Lower leg skin (tissue), 4 donors: Measurements from ENCODE around the gene TRAF3. TPM values are rescaled to one million over a fixed set of nuclear protein-coding genes. Genes with fewer than 3 reads are reported as not detected.

ENCODE experiments used
- DNase-seq, 2 donors: peaks; one replicate each; pipeline ENCODE4 v3.0.0-alpha.2; 2019; ENCODE audit warnings: low spot score in 2 of 2
- H3K4me3 ChIP-seq: fragments of 200-600 bp; sonication (generic); 2 replicates; pipeline ENCODE4 v1.5.1; 2017; ENCODE audit warnings: mild to moderate bottlenecking, low read depth; ENCODE audit not compliant: poor library complexity, severe bottlenecking
- CTCF ChIP-seq, 3 donors: fragments of 450-650 bp; IDR thresholded peaks; one replicate each; pipeline ENCODE4 v1.5.1; 2016; ENCODE audit warnings: antibody characterized with exemption in 3 of 3, mild to moderate bottlenecking in 3 of 3, moderate library complexity in 2 of 3
- POLR2A ChIP-seq, 2 donors: fragments of 450-650 bp; IDR thresholded peaks; one replicate each; pipeline ENCODE4 v1.6.1; 2016 to 2017; ENCODE audit warnings: antibody characterized with exemption in 2 of 2, mild to moderate bottlenecking in 1 of 2, moderate library complexity in 1 of 2
- WGBS, 2 donors: methylation state at CpG; one replicate each; pipeline ENCODE4 v1.1.5; 2018; 5-methylcytosine and 5-hydroxymethylcytosine counted together
- intact Hi-C: fragments of 100-400 bp; cut with DNase I; formaldehyde crosslinking; loops from one replicate; pipeline ENCODE4 v1.15.0; 2023; ENCODE audit warnings: low total_unique reads
- total RNA-seq, 4 donors: library from RNA; depleted of rRNA; stranded (reverse); fragments of >200 nt; gene quantifications; one replicate each; pipeline ENCODE4 v1.1.0, GENCODE V29; 2016

Gene TRAF3
- total RNA-seq, 4 donors from 2014 or later, result 3.0 to 14.4 (median 12.1) TPM

GRCh38 chr14:102866982-102867761 is 89.9 kb downstream of the TRAF3 start:
- intact Hi-C loops, result no loop called here
- WGBS, 2 donors, result 86 to 89% methylated on average over 9 of the region's 9 CpGs
- no peak overlapping the region for H3K4me3 ChIP-seq
- peak in 1 of 2 donors; percentile 45 for DNase-seq
- no peak for TF ChIP-seq POLR2A (IDR thresholded peaks at IDR 0.05)
- TF ChIP-seq CTCF (IDR thresholded peaks at IDR 0.05), result no peak

GRCh38 chr14:102867826-102868580 is 90.8 kb downstream of the TRAF3 start:
- intact Hi-C loops, result no loop called here
- no peak for TF ChIP-seq CTCF (IDR thresholded peaks at IDR 0.05)
- no peak for TF ChIP-seq POLR2A (IDR thresholded peaks at IDR 0.05)
- 91% methylated on average over 15 of the region's 15 CpGs for WGBS, 2 donors
- no peak overlapping the region for H3K4me3 ChIP-seq
- DNase-seq, result peak in 1 of 2 donors; percentile 59

GRCh38 chr14:102868956-102869547 is 91.8 kb downstream of the TRAF3 start:
- intact Hi-C loops, result no loop called here
- H3K4me3 ChIP-seq, result no peak overlapping the region
- TF ChIP-seq CTCF (IDR thresholded peaks at IDR 0.05), result no peak
- WGBS, 2 donors, result 95 to 98% methylated on average over 8 of the region's 8 CpGs
- peak in 1 of 2 donors; percentile 50 for DNase-seq

DNA sequence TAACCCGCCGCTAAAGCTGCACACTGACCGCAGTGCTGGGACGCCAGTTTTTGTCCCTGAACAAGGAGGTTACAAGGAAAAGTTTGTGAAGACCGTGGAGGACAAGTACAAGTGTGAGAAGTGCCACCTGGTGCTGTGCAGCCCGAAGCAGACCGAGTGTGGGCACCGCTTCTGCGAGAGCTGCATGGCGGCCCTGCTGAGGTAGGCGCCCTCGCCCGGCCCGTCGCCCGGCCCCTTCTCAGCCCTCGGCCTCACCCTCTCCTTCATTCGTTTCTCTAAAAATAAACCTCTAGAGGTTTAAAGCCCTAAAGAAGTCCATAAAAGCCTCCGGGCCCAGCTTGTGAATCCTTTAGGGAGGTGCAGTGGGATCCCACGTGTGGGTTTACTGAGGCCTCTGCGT is 93.0 kb downstream of the TRAF3 start:
- TF ChIP-seq CTCF (IDR thresholded peaks at IDR 0.05), result no peak
- TF ChIP-seq POLR2A (IDR thresholded peaks at IDR 0.05), result no peak
- intact Hi-C loops, result no loop called here
- peak in 1 of 2 donors; percentile 40 for DNase-seq
- H3K4me3 ChIP-seq, result no peak overlapping the region
- 95 to 98% methylated on average over 21 of the region's 21 CpGs for WGBS, 2 donors

GRCh38 chr14:102870994-102871831 is 94.0 kb downstream of the TRAF3 start:
- DNase-seq, result peak in 1 of 2 donors; percentile 59

More at GRCh38 chr14:102870994-102871831, 94.0 kb downstream of the TRAF3 start:
- TF ChIP-seq CTCF (IDR thresholded peaks at IDR 0.05), result no peak
- WGBS, 2 donors, result 76 to 78% methylated on average over 9 to 10 of the region's 10 CpGs
- no peak overlapping the region for H3K4me3 ChIP-seq
- intact Hi-C loops, result no loop called here
